ENCODE results near the gene IL17RD. TPM values are rescaled to one million over a fixed set of nuclear protein-coding genes. Genes with fewer than 3 reads are reported as not detected.

IL17RD gene
- polyA plus RNA-seq, 2 of the 4 experiments (the other 2 are of a cell fraction) = 0.89 to 1.4 TPM

- ATAC-seq (no peak), FAIRE-seq (no peak), DNase-seq (ENCODE audit: low read depth in 1 of 2, low spot score in 1 of 2) (no peak)
- POLR2A ChIA-PET = no interaction called here
- Histone ChIP-seq H3K4me3 (peak overlapping the region; percentile 68; the same call in 1 of the 3 replicates), H3K9me3 (no peaks in the 10 kb centered on the region), H3K4me2 (peak overlapping the region; percentile 98), H3K27ac (no peak overlapping the region), H3K4me1 (no peaks in the 10 kb centered on the region)
- CTCF ChIA-PET = interaction anchor here (0.7 to 1.0 kb wide), 2 partner anchors 56 to 69 kb away, joined by 3 read pairs; no protein-coding TSS in a partner anchor
- no peak for TF ChIP-seq RCOR1 (IDR thresholded peaks at IDR 0.05; ENCODE audit: low read depth, low read length)
- no peak for TF ChIP-seq CBX8 (IDR thresholded peaks at IDR 0.05)
- no peak for TF ChIP-seq JUN (IDR thresholded peaks at IDR 0.05)
- TF ChIP-seq POLR2AphosphoS2 (conservative IDR thresholded peaks at IDR 0.05; ENCODE audit: low read length) = no peak
- TF ChIP-seq BHLHE40 (IDR thresholded peaks at IDR 0.05; ENCODE audit: low read depth, low read length) = no peak
- TF ChIP-seq MAZ (IDR thresholded peaks at IDR 0.05; ENCODE audit: borderline replicate concordance, low read depth, low read length) = no peak
- TF ChIP-seq MAFK (IDR thresholded peaks at IDR 0.05; ENCODE audit: partially characterized antibody) = no peak
- no peak for TF ChIP-seq MYC (IDR thresholded peaks at IDR 0.05; ENCODE audit: borderline replicate concordance, low read length)
- no peak for TF ChIP-seq CTCF (IDR thresholded peaks at IDR 0.05)
- TF ChIP-seq PHF8 (IDR thresholded peaks at IDR 0.05; ENCODE audit: borderline replicate concordance, low read depth) = no peak
- TF ChIP-seq ZFP36 (IDR thresholded peaks at IDR 0.05; ENCODE audit: borderline replicate concordance, partially characterized antibody) = no peak
- TF ChIP-seq RARB (CRISPR knock-in tag; IDR thresholded peaks at IDR 0.05) = no peak
- no peak for TF ChIP-seq REST (IDR thresholded peaks at IDR 0.05)
- no peak for TF ChIP-seq JUNB (IDR thresholded peaks at IDR 0.05)
- TF ChIP-seq ESRRA (IDR thresholded peaks at IDR 0.05; ENCODE audit: borderline replicate concordance, low read length) = no peak
- no peak for TF ChIP-seq HES2 (IDR thresholded peaks at IDR 0.05)
- no peak for TF ChIP-seq E2F6 (IDR thresholded peaks at IDR 0.05; ENCODE audit: borderline replicate concordance, low read depth)
- TF ChIP-seq EHMT2 (IDR thresholded peaks at IDR 0.05; ENCODE audit: low read depth) = no peak
- no peak for TF ChIP-seq HOXB13 (CRISPR knock-in tag; IDR thresholded peaks at IDR 0.05; ENCODE audit: low read depth)
- 17% methylated on average over 4 of the region's 4 CpGs for WGBS (ENCODE audit: missing lambda C conversion rate)
Observed at GRCh38 chr3:57165641-57166040, 488 bp upstream of the IL17RD start.

- 76% methylated on average over 26 of the region's 30 CpGs for WGBS (ENCODE audit: missing lambda C conversion rate)
- Histone ChIP-seq H3K4me1 (no peaks in the 10 kb centered on the region), H3K4me2 (peak overlapping the region; percentile 98), H3K9me3 (no peaks in the 10 kb centered on the region), H3K27ac (peak overlapping the region in 1 of 2 experiments; percentile 87; a peak in 2 of 6 replicates), H3K4me3 (peak overlapping the region; percentile 68)
- ChIA-PET CTCF (interaction anchor here (0.5 kb wide), 1 partner anchor 312 kb away, joined by 3 read pairs; no protein-coding TSS in a partner anchor), POLR2A (no interaction called here)
- DNase-seq (ENCODE audit: low read depth in 1 of 2, low spot score in 1 of 2) = no peak
- no peak for FAIRE-seq
- ATAC-seq = peak in 1 of 2 experiments; percentile 17; a peak in 3 of 6 replicates
- TF ChIP-seq RARB (CRISPR knock-in tag; IDR thresholded peaks at IDR 0.05) = no peak
- TF ChIP-seq ELK1 (IDR thresholded peaks at IDR 0.05; ENCODE audit: low read depth, low read length) = no peak
- no peak for TF ChIP-seq E2F6 (IDR thresholded peaks at IDR 0.05; ENCODE audit: borderline replicate concordance, low read depth)
- TF ChIP-seq POLR2AphosphoS2 (conservative IDR thresholded peaks at IDR 0.05; ENCODE audit: low read length) = no peak
- TF ChIP-seq SREBF2 (IDR thresholded peaks at IDR 0.05) = no peak
- no peak for TF ChIP-seq FOSB (CRISPR knock-in tag; IDR thresholded peaks at IDR 0.05)
- TF ChIP-seq NR3C1 (IDR thresholded peaks at IDR 0.05) = no peak
- no peak for TF ChIP-seq ZNF302 (CRISPR knock-in tag; IDR thresholded peaks at IDR 0.05)
- no peak for TF ChIP-seq MAX (IDR thresholded peaks at IDR 0.05)
- no peak for TF ChIP-seq CBX8 (IDR thresholded peaks at IDR 0.05)
- no peak for TF ChIP-seq ESRRA (IDR thresholded peaks at IDR 0.05; ENCODE audit: borderline replicate concordance, low read length)
- TF ChIP-seq PBX3 (IDR thresholded peaks at IDR 0.05) = no peak
- TF ChIP-seq ZC3H11A (IDR thresholded peaks at IDR 0.05) = no peak
Observed at GRCh38 chr3:57164217-57164656, 916 bp downstream of the IL17RD start.
